ENCODE results near the gene DEDD. TPM values are rescaled to one million over a fixed set of nuclear protein-coding genes. Genes with fewer than 3 reads are reported as not detected.

DEDD gene
- total and polyA plus RNA-seq, 10 of the 15 experiments (the other 5 are each of a cell fraction or from before 2014, with no cell fraction given): 13.6 to 33.9 (median 30.3) TPM

- H3K4me3 ChIP-seq: no peak overlapping the region
- ATAC-seq (no peak), FAIRE-seq (no peak), DNase-seq (ENCODE audit: low read depth, low spot score) (no peak)
- no peaks in the 10 kb centered on the region for H3K36me3 ChIP-seq (ENCODE audit: control insufficient read depth in 2 of 2, insufficient read depth in 2 of 2, low read length in 1 of 2)
- H3K79me2 ChIP-seq (ENCODE audit: control insufficient read depth, insufficient read depth, low read length): peaks cover 85% of the 10 kb centered on the region
- peak overlapping the region; percentile 51 for H3K4me2 ChIP-seq (ENCODE audit: control insufficient read depth, insufficient read depth)
- H3K9ac ChIP-seq (ENCODE audit: control insufficient read depth, insufficient read depth, low read length): no peak overlapping the region
- in situ Hi-C loops (cut with MboI): no loop called here
- peaks cover 14% of the 10 kb centered on the region for H3K4me1 ChIP-seq (ENCODE audit: control insufficient read depth, insufficient read depth, low read length)
- CTCF ChIA-PET: interaction anchor here (1.0 to 1.5 kb wide), 2 partner anchors 10 to 14 kb away, joined by 3 to 4 read pairs; no protein-coding TSS in a partner anchor
- RAD21 ChIA-PET (ENCODE audit: unreplicated experiment): no interaction called here
- no peaks in the 10 kb centered on the region for H3K9me3 ChIP-seq (replicated peaks; ENCODE audit: control insufficient read depth, insufficient read depth, low read length)
- H4K20me1 ChIP-seq (ENCODE audit: control insufficient read depth, insufficient read depth): no peaks in the 10 kb centered on the region
- H2AFZ ChIP-seq (ENCODE audit: control insufficient read depth, low read depth, low read length): no peak overlapping the region
- intact Hi-C loops (cut with micrococcal nuclease; ENCODE audit: unreplicated experiment): loop anchor here (5.0 kb wide), 1 partner anchor 68 kb away; the partner anchor contains the start of gene USF1
- 91% methylated on average over 12 of the region's 12 CpGs for WGBS (ENCODE audit: insufficient coverage, insufficient replicate concordance, low lambda C conversion rate, missing lambda C conversion rate)
- H3K27me3 ChIP-seq (replicated peaks in 1 of 2; ENCODE audit: control insufficient read depth in 2 of 2, insufficient read depth in 2 of 2, low read length in 1 of 2): no peaks in the 10 kb centered on the region
- H3K27ac ChIP-seq (ENCODE audit: control insufficient read depth, insufficient read depth): no peak overlapping the region
- SMC1A ChIA-PET (ENCODE audit: uncharacterized antibody, unreplicated experiment): interaction anchor here (1.0 to 1.7 kb wide), 4 partner anchors 12 to 32 kb away, joined by 3 to 4 read pairs (median 3); no protein-coding TSS in a partner anchor
- POLR2A ChIA-PET: interaction anchor here (1.0 kb wide), 1 partner anchor 39 kb away, joined by 3 read pairs; the partner anchor contains the start of gene UFC1
- BruUV-seq (replicated peaks): no TSS peak
- no peak for TF ChIP-seq RFX5 (IDR thresholded peaks at IDR 0.05; ENCODE audit: low read depth, low read length)
- TF ChIP-seq MTA2 (IDR thresholded peaks at IDR 0.05; ENCODE audit: low read depth): no peak
- no peak for TF ChIP-seq SMC3 (IDR thresholded peaks at IDR 0.05; ENCODE audit: borderline replicate concordance, low read length)
- TF ChIP-seq CEBPZ (IDR thresholded peaks at IDR 0.05; ENCODE audit: low read depth, low read length): no peak
- TF ChIP-seq SKIL (IDR thresholded peaks at IDR 0.05; ENCODE audit: low read depth, poor library complexity, severe bottlenecking): no peak
- no peak for TF ChIP-seq ESRRA (IDR thresholded peaks at IDR 0.05; ENCODE audit: low read length)
- TF ChIP-seq PKNOX1 (IDR thresholded peaks at IDR 0.05): peak; percentile 18; the same call in 1 of the 2 replicates
- no peak for TF ChIP-seq NRF1 (conservative IDR thresholded peaks at IDR 0.05; ENCODE audit: low read depth, low read length)
- TF ChIP-seq RELA (IDR thresholded peaks at IDR 0.05; ENCODE audit: borderline replicate concordance, partially characterized antibody): no peak
- TF ChIP-seq CREB1 (IDR thresholded peaks at IDR 0.05; ENCODE audit: low read depth): peak; percentile 12; the same call in 1 of the 2 replicates
- no peak for TF ChIP-seq ZBTB11 (CRISPR knock-in tag; IDR thresholded peaks at IDR 0.05)
- TF ChIP-seq MAX (IDR thresholded peaks at IDR 0.05; ENCODE audit: low read depth, low read length): no peak
- no peak for TF ChIP-seq POU2F2 (IDR thresholded peaks at IDR 0.05; ENCODE audit: borderline replicate concordance, low read depth, low read length)
Measured at GRCh38 chr1:161115132-161115711, 17.2 kb downstream of the DEDD start.

All from GM12878 (cell line).